ENCODE measurements around the gene GJD4. TPM values are rescaled to one million over a fixed set of nuclear protein-coding genes. Genes with fewer than 3 reads are reported as not detected.

The GJD4 gene
- total RNA-seq, 2 donors from 2014 or later = not detected

DNA sequence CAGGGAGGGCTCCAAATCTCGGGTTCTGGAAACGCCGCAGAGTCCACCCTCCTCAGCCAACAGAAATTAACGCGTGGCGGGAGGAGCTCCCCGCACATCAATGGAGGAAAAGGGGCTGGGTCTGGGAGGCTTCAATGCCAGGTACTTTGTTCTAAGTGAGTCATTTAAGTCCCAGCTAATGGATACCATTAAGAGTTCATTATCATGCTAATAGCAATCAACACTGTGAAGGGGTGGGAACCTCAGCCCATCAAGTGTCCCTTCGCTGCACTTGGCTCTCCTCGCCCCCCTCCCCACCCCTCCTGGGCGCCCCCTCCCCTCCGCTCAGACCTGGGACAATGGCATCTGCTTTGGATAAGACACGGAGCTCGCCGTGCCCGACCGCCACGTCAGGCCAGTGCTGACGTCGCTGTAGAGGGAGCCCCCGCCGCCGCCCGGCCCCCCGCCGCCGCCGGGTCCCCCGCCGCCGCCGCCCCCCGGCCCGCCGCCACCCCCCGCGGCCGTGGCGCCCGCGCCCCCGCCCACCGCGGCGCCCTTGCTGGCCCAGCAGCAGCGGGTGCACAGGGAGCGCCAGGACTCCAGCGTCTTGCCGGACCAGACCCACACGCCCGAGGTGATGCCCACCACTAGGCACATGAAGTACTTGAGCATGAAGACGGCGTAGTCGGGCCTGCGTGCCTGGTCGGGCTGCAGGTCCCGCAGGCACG, 34.0 kb downstream of the GJD4 start:
- TF ChIP-seq, protein P1, sequence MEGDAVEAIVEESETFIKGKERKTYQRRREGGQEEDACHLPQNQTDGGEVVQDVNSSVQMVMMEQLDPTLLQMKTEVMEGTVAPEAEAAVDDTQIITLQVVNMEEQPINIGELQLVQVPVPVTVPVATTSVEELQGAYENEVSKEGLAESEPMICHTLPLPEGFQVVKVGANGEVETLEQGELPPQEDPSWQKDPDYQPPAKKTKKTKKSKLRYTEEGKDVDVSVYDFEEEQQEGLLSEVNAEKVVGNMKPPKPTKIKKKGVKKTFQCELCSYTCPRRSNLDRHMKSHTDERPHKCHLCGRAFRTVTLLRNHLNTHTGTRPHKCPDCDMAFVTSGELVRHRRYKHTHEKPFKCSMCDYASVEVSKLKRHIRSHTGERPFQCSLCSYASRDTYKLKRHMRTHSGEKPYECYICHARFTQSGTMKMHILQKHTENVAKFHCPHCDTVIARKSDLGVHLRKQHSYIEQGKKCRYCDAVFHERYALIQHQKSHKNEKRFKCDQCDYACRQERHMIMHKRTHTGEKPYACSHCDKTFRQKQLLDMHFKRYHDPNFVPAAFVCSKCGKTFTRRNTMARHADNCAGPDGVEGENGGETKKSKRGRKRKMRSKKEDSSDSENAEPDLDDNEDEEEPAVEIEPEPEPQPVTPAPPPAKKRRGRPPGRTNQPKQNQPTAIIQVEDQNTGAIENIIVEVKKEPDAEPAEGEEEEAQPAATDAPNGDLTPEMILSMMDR (IDR thresholded peaks at IDR 0.05) = no peak
- Histone ChIP-seq H3K4me1 (peaks cover 8% of the 10 kb centered on the region), H3K36me3 (no peaks in the 10 kb centered on the region), H3K4me3 (peak overlapping the region; percentile 43), H3K27ac (no peak overlapping the region), H3K27me3 (no peaks in the 10 kb centered on the region), H3K9me3 (no peaks in the 10 kb centered on the region), H3K9ac (ENCODE audit: low read depth in 2 of 2, low read length in 2 of 2) (no peak overlapping the region)
- no peak for DNase-seq
- intact Hi-C loops (cut with DNase I) = loop anchor here (5.0 to 10.0 kb wide), 2 partner anchors 1138 to 1246 kb away; no protein-coding TSS in a partner anchor

DNA sequence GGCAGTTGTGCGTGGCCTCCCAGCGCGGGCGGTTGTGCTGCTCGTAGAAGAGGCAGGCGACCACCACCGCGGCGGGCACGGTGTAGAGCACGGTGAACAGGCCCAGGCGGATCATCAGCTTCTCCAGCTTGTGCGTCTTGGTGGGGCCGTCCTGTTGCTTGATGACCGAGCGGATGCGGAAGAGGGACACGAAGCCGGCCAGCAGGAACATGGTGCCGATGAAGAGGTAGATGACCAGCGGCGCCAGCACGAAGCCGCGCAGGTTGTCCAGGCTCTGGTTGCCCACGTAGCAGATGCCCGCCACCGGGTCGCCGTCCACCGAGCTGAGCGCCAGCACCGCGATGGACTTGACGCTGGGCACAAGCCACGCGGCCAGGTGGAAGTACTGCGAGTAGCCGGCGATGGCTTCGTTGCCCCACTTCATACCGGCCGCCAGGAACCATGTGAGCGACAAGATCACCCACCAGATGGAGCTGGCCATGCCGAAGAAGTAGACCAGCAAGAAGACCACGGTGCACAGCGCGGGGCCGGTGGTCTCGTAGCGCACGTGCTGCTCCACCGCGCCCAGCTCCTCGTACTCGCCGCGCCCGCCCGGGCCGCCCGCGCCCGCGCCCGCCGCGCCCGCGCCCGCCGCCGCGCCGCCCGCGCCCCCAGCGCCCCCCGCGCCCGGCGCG, 34.7 kb downstream of the GJD4 start:
- Histone ChIP-seq H3K9me3 (no peaks in the 10 kb centered on the region), H3K27me3 (no peaks in the 10 kb centered on the region), H3K4me3 (peak overlapping the region; percentile 43), H3K4me1 (peaks cover 8% of the 10 kb centered on the region), H3K36me3 (no peaks in the 10 kb centered on the region), H3K27ac (no peak overlapping the region), H3K9ac (ENCODE audit: low read depth in 2 of 2, low read length in 2 of 2) (no peak overlapping the region)
- intact Hi-C loops (cut with DNase I) = loop anchor here (5.0 to 10.0 kb wide), 3 partner anchors 277 to 1245 kb away; no protein-coding TSS in a partner anchor
- peak; percentile 28 for DNase-seq
- TF ChIP-seq, protein P1 (IDR thresholded peaks at IDR 0.05) = no peak

DNA sequence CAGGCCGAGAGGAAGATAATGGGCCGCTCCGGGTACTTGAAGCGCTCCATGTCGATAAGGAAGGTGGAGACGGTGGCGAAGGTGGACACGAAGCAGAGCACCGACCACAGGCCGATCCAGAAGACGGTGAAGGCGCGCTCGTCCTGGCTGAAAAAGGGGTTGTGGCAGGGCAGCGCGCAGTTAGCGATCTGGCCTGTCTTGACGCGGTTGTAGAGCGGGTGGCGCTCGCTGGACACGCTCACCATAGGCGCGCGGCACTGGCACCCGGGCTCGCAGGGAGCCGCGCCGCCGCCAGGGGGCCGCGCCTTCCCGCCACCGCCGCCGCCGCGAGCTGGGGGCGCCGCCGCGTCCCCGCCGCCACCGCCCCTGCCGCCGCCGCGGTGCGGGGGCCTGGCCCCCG, 35.3 kb downstream of the GJD4 start:
- H3K36me3 ChIP-seq = no peaks in the 10 kb centered on the region
- H3K27me3 ChIP-seq = no peaks in the 10 kb centered on the region
- intact Hi-C loops (cut with DNase I) = loop anchor here (5.0 kb wide), 1 partner anchor 277 kb away; no protein-coding TSS in a partner anchor
- DNase-seq = peak; percentile 70
- TF ChIP-seq, protein P1 (IDR thresholded peaks at IDR 0.05) = no peak
- peaks cover 8% of the 10 kb centered on the region for H3K4me1 ChIP-seq
- H3K27ac ChIP-seq = no peak overlapping the region
- H3K4me3 ChIP-seq = peak overlapping the region; percentile 43
- H3K9ac ChIP-seq (ENCODE audit: low read depth in 2 of 2, low read length in 2 of 2) = peak overlapping the region in 1 of 2 donors; percentile 25
- no peaks in the 10 kb centered on the region for H3K9me3 ChIP-seq

DNA sequence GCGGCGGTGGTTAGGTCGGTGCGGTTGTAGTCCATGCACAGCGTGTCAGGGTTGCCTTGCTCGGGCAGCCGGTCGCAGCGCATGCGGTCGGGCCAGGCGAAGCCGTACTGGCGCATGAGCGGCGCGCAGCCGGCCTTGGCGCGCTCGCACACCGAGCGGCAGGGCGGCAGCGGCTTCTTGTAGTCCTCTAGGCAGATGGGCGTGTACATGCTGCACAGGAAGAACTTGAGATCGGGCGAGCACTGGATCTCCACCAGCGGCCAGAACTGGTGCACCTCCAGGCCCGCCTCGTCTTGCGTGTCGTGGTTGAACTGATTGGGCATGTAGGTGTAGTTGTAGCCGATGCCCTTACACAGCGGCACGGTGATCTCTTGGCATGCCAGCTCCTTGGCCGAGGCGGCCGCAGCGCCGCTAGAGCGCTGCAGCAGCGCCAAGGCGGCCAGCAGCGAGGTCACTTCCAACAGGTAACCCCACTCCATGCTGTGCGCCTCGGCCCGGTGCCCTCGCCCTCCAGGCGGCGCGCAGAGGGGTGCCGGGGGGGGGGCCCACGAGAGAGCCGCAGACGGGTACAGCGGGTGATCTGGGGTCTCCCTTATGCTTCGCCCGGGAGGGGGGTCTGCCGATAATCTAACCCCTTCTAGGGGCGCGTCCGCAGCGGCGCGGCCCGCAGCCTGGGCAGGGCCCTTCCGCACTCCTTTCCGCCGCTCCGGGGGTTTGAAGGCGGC, 36.0 kb downstream of the GJD4 start:
- H3K4me3 ChIP-seq = peak overlapping the region; percentile 78
- peak overlapping the region; percentile 53 to 68 for H3K9ac ChIP-seq (ENCODE audit: low read depth in 2 of 2, low read length in 2 of 2)
- intact Hi-C loops (cut with DNase I) = loop anchor here (5.0 kb wide), 1 partner anchor 276 kb away; no protein-coding TSS in a partner anchor
- no peaks in the 10 kb centered on the region for H3K27me3 ChIP-seq
- TF ChIP-seq, protein P1 (IDR thresholded peaks at IDR 0.05) = no peak
- peaks cover 8% of the 10 kb centered on the region for H3K4me1 ChIP-seq
- H3K9me3 ChIP-seq = no peaks in the 10 kb centered on the region
- H3K36me3 ChIP-seq = no peaks in the 10 kb centered on the region
- H3K27ac ChIP-seq = peak overlapping the region; percentile 88
- peak; percentile 69 for DNase-seq

DNA sequence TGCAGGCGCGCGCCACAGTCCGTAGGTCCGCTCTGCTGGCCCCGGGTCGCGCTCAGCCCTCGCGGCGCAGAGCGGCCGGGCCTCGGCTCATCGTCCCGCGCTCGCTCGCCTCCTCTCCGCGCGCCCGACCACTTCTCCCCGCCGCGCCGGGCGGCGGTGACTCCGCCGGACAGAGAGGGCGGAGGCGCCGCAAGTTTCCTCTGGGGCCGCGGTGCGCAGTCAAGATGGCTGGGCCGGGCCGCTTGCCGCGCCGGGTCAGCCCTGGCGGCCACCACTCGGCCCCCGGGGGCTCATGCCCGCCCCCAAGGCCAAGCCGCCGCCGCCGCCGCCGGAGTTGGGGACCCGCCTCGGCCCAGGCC, 36.5 kb downstream of the GJD4 start:
- H3K9ac ChIP-seq (ENCODE audit: low read depth in 2 of 2, low read length in 2 of 2) = peak overlapping the region; percentile 53 to 68
- H3K4me3 ChIP-seq = peak overlapping the region; percentile 78
- H3K27ac ChIP-seq = peak overlapping the region; percentile 88
- H3K27me3 ChIP-seq = no peaks in the 10 kb centered on the region
- no peaks in the 10 kb centered on the region for H3K36me3 ChIP-seq
- H3K9me3 ChIP-seq = no peaks in the 10 kb centered on the region
- DNase-seq = no peak
- TF ChIP-seq, protein P1 (IDR thresholded peaks at IDR 0.05) = no peak
- peaks cover 8% of the 10 kb centered on the region for H3K4me1 ChIP-seq
- intact Hi-C loops (cut with DNase I) = loop anchor here (5.0 kb wide), 1 partner anchor 276 kb away; no protein-coding TSS in a partner anchor
